Mesenchymal stem cell (in vitro differentiated cells and primary cell): ENCODE data around the gene TCF4.

Source experiments
- DNase-seq: peaks from one replicate; pipeline ENCODE4 v3.0.0-alpha.2; 2013
- H2AFZ ChIP-seq: one replicate; pipeline ENCODE4 v1.6.1; 2013; ENCODE audit warnings: low read depth, mild to moderate bottlenecking, control low read depth, inconsistent platforms, low read length, moderate library complexity
- H2AK5ac ChIP-seq: 2 replicates; pipeline ENCODE4 v1.6.1; 2013; ENCODE audit warnings: low read length, moderate library complexity, mild to moderate bottlenecking, inconsistent platforms; ENCODE audit not compliant: severe bottlenecking
- H2BK120ac ChIP-seq: one replicate; pipeline ENCODE4 v1.6.1; 2013; ENCODE audit warnings: low read depth, mild to moderate bottlenecking, inconsistent platforms, low read length, moderate library complexity
- H2BK12ac ChIP-seq, 2 experiments: one replicate each; pipeline ENCODE4 v1.6.1; 2013; ENCODE audit warnings: inconsistent platforms in 2 of 2, low read length in 2 of 2, mild to moderate bottlenecking in 2 of 2, moderate library complexity in 2 of 2, control low read depth in 1 of 2
- H2BK15ac ChIP-seq: one replicate; pipeline ENCODE4 v1.6.1; 2013; ENCODE audit warnings: mild to moderate bottlenecking, low read depth, inconsistent platforms; ENCODE audit not compliant: poor library complexity, severe bottlenecking
- H2BK5ac ChIP-seq: 2 replicates; pipeline ENCODE4 v1.6.1; 2013; ENCODE audit warnings: low read depth, mild to moderate bottlenecking, low read length, control low read depth, inconsistent platforms; ENCODE audit not compliant: poor library complexity, severe bottlenecking
- H3K14ac ChIP-seq, 2 experiments: one replicate each; pipeline ENCODE4 v1.6.1; 2013; ENCODE audit warnings: inconsistent platforms in 2 of 2, low read length in 2 of 2, control low read depth in 1 of 2, mild to moderate bottlenecking in 1 of 2, moderate library complexity in 1 of 2
- H3K18ac ChIP-seq, 2 experiments: one replicate each; pipeline ENCODE4 v1.6.1; 2013; ENCODE audit warnings: inconsistent platforms in 2 of 2, low read length in 2 of 2, control low read depth in 1 of 2, low read depth in 1 of 2, mild to moderate bottlenecking in 1 of 2
- H3K23ac ChIP-seq, 2 experiments: one replicate each; pipeline ENCODE4 v1.6.1; 2013; ENCODE audit warnings: inconsistent platforms in 2 of 2, low read length in 2 of 2, mild to moderate bottlenecking in 2 of 2, moderate library complexity in 2 of 2, control low read depth in 1 of 2
- H3K27ac ChIP-seq: 2 replicates; pipeline ENCODE4 v1.5.1; 2013; ENCODE audit warnings: mild to moderate bottlenecking, moderate library complexity, low read length, control low read depth, inconsistent platforms; ENCODE audit not compliant: poor library complexity, severe bottlenecking
- H3K27me3 ChIP-seq, 2 experiments: 2 replicates each; pipeline versions ENCODE4 v1.6.1 to v1.7.0; 2013; ENCODE audit warnings: low read length in 2 of 2, mild to moderate bottlenecking in 2 of 2, moderate library complexity in 2 of 2, control low read depth in 1 of 2, inconsistent platforms in 1 of 2; ENCODE audit not compliant: control insufficient read depth in 1 of 2, insufficient read depth in 1 of 2
- H3K36me3 ChIP-seq, 2 experiments: 2 replicates each; pipeline versions ENCODE4 v1.6.1 to v1.7.0; 2013; ENCODE audit warnings: low read length in 2 of 2, control low read depth in 1 of 2, inconsistent platforms in 1 of 2, low read depth in 1 of 2, mild to moderate bottlenecking in 1 of 2; ENCODE audit not compliant: insufficient read depth in 2 of 2, control insufficient read depth in 1 of 2
- H3K4ac ChIP-seq, 2 experiments: one replicate each; pipeline ENCODE4 v1.6.1; 2013; ENCODE audit warnings: inconsistent platforms in 2 of 2, low read length in 2 of 2, mild to moderate bottlenecking in 2 of 2, moderate library complexity in 2 of 2, control low read depth in 1 of 2, low read depth in 1 of 2
- H3K4me1 ChIP-seq: 2 replicates; pipeline ENCODE4 v1.6.1; 2013; ENCODE audit warnings: low read depth, low read length, control low read depth; ENCODE audit not compliant: control insufficient read depth, insufficient read depth
- H3K4me2 ChIP-seq: 2 replicates; pipeline ENCODE4 v1.6.1; 2013; ENCODE audit warnings: low read length, mild to moderate bottlenecking, inconsistent platforms; ENCODE audit not compliant: poor library complexity, severe bottlenecking
- H3K4me3 ChIP-seq, 2 experiments: 2 replicates each; pipeline versions ENCODE4 v1.5.1 to v1.7.0; 2013; ENCODE audit warnings: low read length in 2 of 2, mild to moderate bottlenecking in 2 of 2, control low read depth in 1 of 2, low read depth in 1 of 2; ENCODE audit not compliant: insufficient read depth in 1 of 2
- H3K79me1 ChIP-seq: replicated peaks from 2 replicates; pipeline ENCODE4 v1.6.1; 2013; ENCODE audit warnings: mild to moderate bottlenecking, control low read depth, low read length, inconsistent platforms; ENCODE audit not compliant: poor library complexity, severe bottlenecking
- H3K9ac ChIP-seq: 2 replicates; pipeline ENCODE4 v1.7.0; 2013; ENCODE audit warnings: mild to moderate bottlenecking, low read length, moderate library complexity
- H3K9me3 ChIP-seq: 2 replicates; pipeline ENCODE4 v1.7.0; 2013; ENCODE audit warnings: mild to moderate bottlenecking, low read length; ENCODE audit not compliant: control insufficient read depth
- H4K8ac ChIP-seq: one replicate; pipeline ENCODE4 v1.6.1; 2013; ENCODE audit warnings: inconsistent platforms, mild to moderate bottlenecking, low read length, moderate library complexity
- H4K91ac ChIP-seq: one replicate; pipeline ENCODE4 v1.6.1; 2013; ENCODE audit warnings: mild to moderate bottlenecking, low read length, inconsistent platforms
- WGBS: methylation state at CpG from one replicate; pipeline ENCODE4 v1.1.7; 2013; ENCODE audit warnings: mixed read lengths; 5-methylcytosine and 5-hydroxymethylcytosine counted together

The TCF4 gene

GRCh38 chr18:55382277-55382805 lies 205.7 kb downstream of the TCF4 start:
- H2AK5ac ChIP-seq, result no peak overlapping the region
- H3K79me1 ChIP-seq, result peaks cover 24% of the 10 kb centered on the region
- H3K4me2 ChIP-seq, result no peak overlapping the region
- H3K27ac ChIP-seq, result no peak overlapping the region
- no peak overlapping the region for H3K4me3 ChIP-seq
- H4K91ac ChIP-seq, result no peak overlapping the region
- H3K9me3 ChIP-seq, result no peaks in the 10 kb centered on the region
- H2BK15ac ChIP-seq, result no peak overlapping the region
- H3K18ac ChIP-seq, result no peak overlapping the region
- H3K27me3 ChIP-seq, result no peaks in the 10 kb centered on the region
- H4K8ac ChIP-seq, result no peak overlapping the region
- H3K36me3 ChIP-seq, result peaks cover 0 to 26% of the 10 kb centered on the region in 2 experiments
- H3K14ac ChIP-seq, result no peak overlapping the region
- no peak overlapping the region for H2BK120ac ChIP-seq
- no peak overlapping the region for H3K4ac ChIP-seq
- no peak overlapping the region for H3K23ac ChIP-seq
- no peak overlapping the region for H2BK5ac ChIP-seq
- H3K4me1 ChIP-seq, result no peaks in the 10 kb centered on the region
- WGBS, result 100% methylated on average over 2 of the region's 2 CpGs
- DNase-seq, result no peak
- no peak overlapping the region for H3K9ac ChIP-seq
- H2BK12ac ChIP-seq, result no peak overlapping the region
- no peak overlapping the region for H2AFZ ChIP-seq

GRCh38 chr18:55381277-55381676 lies 206.7 kb downstream of the TCF4 start:
- H3K4me2 ChIP-seq, result no peak overlapping the region
- H3K9me3 ChIP-seq, result no peaks in the 10 kb centered on the region
- H3K27me3 ChIP-seq, result no peaks in the 10 kb centered on the region
- no peak overlapping the region for H3K4ac ChIP-seq
- no peak overlapping the region for H3K27ac ChIP-seq
- no peak overlapping the region for H2BK120ac ChIP-seq
- H3K23ac ChIP-seq, result no peak overlapping the region
- H3K14ac ChIP-seq, result no peak overlapping the region
- no peaks in the 10 kb centered on the region for H3K4me1 ChIP-seq
- no peak overlapping the region for H2AK5ac ChIP-seq
- no peak overlapping the region for H2BK15ac ChIP-seq
- no peak overlapping the region for H3K4me3 ChIP-seq
- H2AFZ ChIP-seq, result no peak overlapping the region
- H2BK12ac ChIP-seq, result no peak overlapping the region
- no peak overlapping the region for H3K9ac ChIP-seq
- peaks cover 0 to 35% of the 10 kb centered on the region in 2 experiments for H3K36me3 ChIP-seq
- H2BK5ac ChIP-seq, result no peak overlapping the region
- H3K18ac ChIP-seq, result no peak overlapping the region
- peak; percentile 93 for DNase-seq
- H4K91ac ChIP-seq, result no peak overlapping the region
- peaks cover 22% of the 10 kb centered on the region for H3K79me1 ChIP-seq
- H4K8ac ChIP-seq, result no peak overlapping the region

GRCh38 chr18:55380589-55380988 lies 207.4 kb downstream of the TCF4 start:
- Histone ChIP-seq H3K79me1 (peaks cover 18% of the 10 kb centered on the region), H2AFZ (no peak overlapping the region), H2BK120ac (no peak overlapping the region), H3K9me3 (no peaks in the 10 kb centered on the region), H4K8ac (no peak overlapping the region), H3K9ac (no peak overlapping the region), H3K27ac (no peak overlapping the region), H2AK5ac (no peak overlapping the region), H3K4me2 (no peak overlapping the region), H3K4ac (no peak overlapping the region), H4K91ac (no peak overlapping the region), H2BK12ac (no peak overlapping the region), H3K27me3 (no peaks in the 10 kb centered on the region), H3K36me3 (peaks cover 0 to 35% of the 10 kb centered on the region in 2 experiments), H3K23ac (no peak overlapping the region), H3K18ac (no peak overlapping the region), H2BK5ac (no peak overlapping the region), H2BK15ac (no peak overlapping the region), H3K4me3 (no peak overlapping the region), H3K4me1 (no peaks in the 10 kb centered on the region), H3K14ac (no peak overlapping the region)
- 92% methylated on average over 4 of the region's 7 CpGs for WGBS
- DNase-seq, result peak; percentile 20

GRCh38 chr18:55376387-55376786 lies 211.6 kb downstream of the TCF4 start:
- Histone ChIP-seq H3K79me1 (peaks cover 12% of the 10 kb centered on the region), H3K23ac (no peak overlapping the region), H3K27ac (no peak overlapping the region)

More at GRCh38 chr18:55376387-55376786, 211.6 kb downstream of the TCF4 start:
- no peak overlapping the region for H2AK5ac ChIP-seq
- H3K4me2 ChIP-seq, result no peak overlapping the region
- no peak overlapping the region for H3K4ac ChIP-seq
- no peak overlapping the region for H2BK120ac ChIP-seq
- H3K4me1 ChIP-seq, result no peaks in the 10 kb centered on the region
- H3K9me3 ChIP-seq, result peaks cover 3% of the 10 kb centered on the region
- no peak overlapping the region for H2BK5ac ChIP-seq
- H4K8ac ChIP-seq, result no peak overlapping the region
- peaks cover 0 to 24% of the 10 kb centered on the region in 2 experiments for H3K36me3 ChIP-seq
- H3K14ac ChIP-seq, result no peak overlapping the region
- DNase-seq, result no peak
- H2BK12ac ChIP-seq, result no peak overlapping the region
- no peak overlapping the region for H3K9ac ChIP-seq
- 96% methylated on average over 2 of the region's 2 CpGs for WGBS
- H3K18ac ChIP-seq, result no peak overlapping the region
- no peak overlapping the region for H2AFZ ChIP-seq
- H2BK15ac ChIP-seq, result no peak overlapping the region
- no peak overlapping the region for H3K4me3 ChIP-seq
- H3K27me3 ChIP-seq, result no peaks in the 10 kb centered on the region
- H4K91ac ChIP-seq, result no peak overlapping the region
